GM12891 (cell line): ENCODE results near the gene AGPAT3.

Experiments used
- PAX5 ChIP-seq: IDR thresholded peaks from 2 replicates; pipeline ENCODE4 v1.6.1; 2011; ENCODE audit warnings: low read length, moderate library complexity, mild to moderate bottlenecking; ENCODE audit not compliant: insufficient read depth, severe bottlenecking
- POLR2A ChIP-seq: IDR thresholded peaks from 2 replicates; pipeline ENCODE4 v1.6.1; 2011; ENCODE audit warnings: low read depth, low read length, control low read depth
- POLR2AphosphoS5 ChIP-seq: IDR thresholded peaks from 2 replicates; pipeline ENCODE4 v1.6.1; 2011; ENCODE audit warnings: low read depth, low read length, control low read depth
- SPI1 ChIP-seq: IDR thresholded peaks from 2 replicates; pipeline ENCODE4 v1.6.1; 2011; ENCODE audit warnings: low read depth, low read length, control low read depth
- TAF1 ChIP-seq: IDR thresholded peaks from 2 replicates; pipeline ENCODE4 v1.6.1; 2011; ENCODE audit warnings: low read depth, low read length, control low read depth

DNA sequence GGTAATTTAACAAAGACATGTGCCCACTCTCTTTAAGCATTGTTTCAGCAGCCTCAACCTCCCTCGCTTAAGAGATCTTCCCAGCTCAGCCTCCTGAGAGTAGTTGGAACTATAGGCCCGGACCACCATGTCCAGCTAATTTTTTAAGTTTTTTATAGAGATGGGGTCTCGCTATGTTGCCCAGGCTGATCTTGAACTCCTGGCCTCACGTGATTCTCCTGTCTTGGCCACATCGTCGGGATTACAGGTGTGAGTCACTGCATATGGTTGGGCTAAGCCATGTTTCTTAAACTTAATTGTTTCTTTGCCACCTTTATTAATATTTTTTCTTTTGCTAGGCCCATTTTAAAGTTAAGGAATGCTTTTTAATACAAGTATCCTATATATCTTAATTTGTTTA, 18.6 kb upstream of the AGPAT3 start:
- no peak for TF ChIP-seq TAF1
- no peak for TF ChIP-seq POLR2A
- no peak for TF ChIP-seq POLR2AphosphoS5
- TF ChIP-seq PAX5 = no peak
- TF ChIP-seq SPI1 = no peak
